ENCODE measurements around the gene PLXNC1.

PLXNC1 gene

DNA sequence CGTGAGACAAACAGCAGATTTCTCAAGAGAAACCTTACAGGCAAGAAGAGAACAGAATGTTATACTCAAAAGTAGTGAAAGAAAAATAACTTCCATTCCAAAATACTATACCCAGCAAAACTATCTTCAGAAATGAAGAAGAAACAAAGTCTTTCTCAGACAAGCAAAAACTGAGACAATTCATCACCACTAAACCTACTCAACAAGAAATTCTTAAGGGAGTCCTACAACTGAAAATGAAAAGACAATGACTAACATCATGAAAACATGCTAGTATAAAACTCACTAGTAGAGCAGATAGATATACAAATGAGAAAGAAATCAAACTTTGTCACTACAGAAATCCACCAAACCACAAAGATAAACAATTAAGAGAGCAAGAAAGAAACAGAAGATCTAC, 204.8 kb downstream of the PLXNC1 start:
- no peak for DNase-seq (ENCODE audit: low read depth in 2 of 2)
